SJCRH30 (cell line): ENCODE results near the gene RTN3. TPM values are rescaled to one million over a fixed set of nuclear protein-coding genes. Genes with fewer than 3 reads are reported as not detected.

Experiments used
- DNase-seq, 2 experiments: peaks; one replicate each; pipeline ENCODE4 v3.0.0-alpha.2; 2015 to 2020
- H3K27ac ChIP-seq: fragments of 250-450 bp; sonication (Bioruptor Pico); 2 replicates; pipeline ENCODE4 v1.5.1; 2020; ENCODE audit warnings: mild to moderate bottlenecking, moderate library complexity
- H3K27me3 ChIP-seq: fragments of 250-450 bp; sonication (Bioruptor Pico); 2 replicates; pipeline ENCODE4 v1.5.1; 2020; ENCODE audit warnings: mild to moderate bottlenecking, moderate library complexity
- H3K36me3 ChIP-seq: fragments of 250-450 bp; sonication (Bioruptor Pico); 2 replicates; pipeline ENCODE4 v1.5.1; 2020; ENCODE audit warnings: mild to moderate bottlenecking, moderate library complexity
- H3K4me1 ChIP-seq: fragments of 250-450 bp; sonication (Bioruptor Pico); 2 replicates; pipeline ENCODE4 v1.5.1; 2020; ENCODE audit warnings: mild to moderate bottlenecking, moderate library complexity
- H3K4me3 ChIP-seq: fragments of 250-450 bp; sonication (Bioruptor Pico); 2 replicates; pipeline ENCODE4 v1.5.1; 2020; ENCODE audit warnings: mild to moderate bottlenecking, moderate library complexity
- H3K9me3 ChIP-seq: fragments of 250-450 bp; sonication (Bioruptor Pico); replicated peaks from 2 replicates; pipeline ENCODE4 v1.5.1; 2020; ENCODE audit warnings: mild to moderate bottlenecking, moderate library complexity
- total RNA-seq: library from RNA; depleted of rRNA; stranded (reverse); fragments of >200 nt; shearing (Covaris generic); gene quantifications from 2 replicates; pipeline ENCODE4 v1.2.3, GENCODE V29; 2014

The RTN3 gene
- total RNA-seq, 1 experiment from 2014 or later, result 70.2 TPM

DNA sequence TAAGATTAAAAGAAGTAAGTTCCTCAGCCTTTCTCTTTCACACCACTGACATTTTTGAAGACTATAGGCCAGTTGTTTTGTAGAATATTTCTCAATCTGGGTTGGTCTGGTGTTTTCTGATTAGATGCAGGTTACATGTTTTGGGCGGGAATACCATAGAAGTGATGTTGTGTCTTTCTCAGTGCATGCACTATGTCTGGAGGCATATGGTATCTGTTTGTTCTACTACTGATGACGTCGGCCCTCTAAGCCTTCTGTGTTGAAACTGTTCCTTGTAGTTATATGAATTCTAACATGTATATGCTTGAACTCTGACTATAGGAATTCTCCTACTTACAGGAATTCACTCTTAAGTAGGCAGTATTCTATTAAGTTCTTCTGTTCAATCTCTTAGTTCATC is 65.7 kb downstream of the RTN3 start:
- Histone ChIP-seq H3K27me3 (no peaks in the 10 kb centered on the region), H3K36me3 (peaks cover 6% of the 10 kb centered on the region; the same call in 1 of the 2 replicates), H3K9me3 (no peaks in the 10 kb centered on the region), H3K4me3 (no peak overlapping the region), H3K27ac (no peak overlapping the region), H3K4me1 (no peaks in the 10 kb centered on the region)
- DNase-seq, result no peak

DNA sequence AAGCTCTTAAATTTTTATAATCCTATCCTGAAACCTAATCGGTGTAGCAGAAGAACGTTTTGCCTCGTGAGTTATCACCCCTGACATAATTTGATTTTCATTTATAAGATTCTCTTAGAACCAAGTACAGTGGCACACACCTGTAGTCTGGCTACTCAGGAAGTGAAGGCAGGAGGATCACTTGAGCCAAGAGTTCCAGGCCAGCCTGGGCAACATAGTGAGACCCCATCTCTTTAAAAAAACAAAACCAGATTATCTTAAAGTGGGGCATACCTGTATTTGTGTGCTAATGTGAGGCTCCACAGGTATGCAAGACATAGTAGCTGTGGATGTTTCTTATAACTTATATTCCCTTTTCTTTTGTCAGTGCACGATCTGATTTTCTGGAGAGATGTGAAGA is 68.3 kb downstream of the RTN3 start:
- Histone ChIP-seq H3K9me3 (no peaks in the 10 kb centered on the region), H3K27me3 (no peaks in the 10 kb centered on the region), H3K27ac (no peak overlapping the region), H3K36me3 (peaks cover 11% of the 10 kb centered on the region), H3K4me3 (no peak overlapping the region), H3K4me1 (no peaks in the 10 kb centered on the region)
- DNase-seq, result no peak

DNA sequence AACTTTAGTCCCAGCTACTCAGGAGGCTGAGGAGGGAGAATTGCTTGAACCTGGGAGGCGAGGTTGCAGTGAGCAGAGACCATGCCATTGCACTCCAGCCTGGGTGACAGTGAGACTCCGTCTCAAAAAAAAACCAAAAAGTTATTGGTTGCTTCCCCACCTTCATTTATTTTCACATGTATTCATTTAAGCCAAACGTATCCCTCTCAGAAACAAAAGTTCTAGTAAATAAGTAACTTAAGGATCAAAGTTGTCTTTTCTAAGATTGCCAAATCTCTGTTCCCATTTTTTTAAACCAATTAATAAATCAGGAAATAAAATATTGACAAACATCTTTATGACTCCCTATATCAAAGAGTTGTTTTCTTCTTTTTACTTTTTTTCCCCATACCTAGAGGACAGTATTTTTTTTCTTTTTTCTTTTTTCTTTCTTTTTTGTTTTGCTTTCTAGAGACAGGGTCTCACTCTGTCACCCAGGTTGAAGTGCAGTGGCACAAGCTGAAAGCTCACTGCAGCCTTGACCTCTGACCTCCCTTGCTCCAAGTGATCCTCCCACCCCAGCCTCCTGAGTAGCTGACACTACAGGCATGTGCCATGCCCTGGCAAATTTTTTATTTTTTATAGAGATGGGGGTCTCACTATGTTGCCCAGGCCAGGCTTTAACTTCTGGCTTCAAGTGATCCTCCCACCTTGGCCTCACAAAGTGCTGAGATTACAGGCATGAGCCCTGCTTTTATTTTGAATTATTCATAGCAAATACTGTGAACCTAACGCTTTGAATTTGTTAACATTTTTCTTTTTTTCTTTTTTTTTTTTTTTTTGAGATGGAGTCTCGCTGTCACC is 75.8 kb downstream of the RTN3 start:
- H3K27me3 ChIP-seq, result no peaks in the 10 kb centered on the region
- no peak overlapping the region for H3K27ac ChIP-seq
- no peaks in the 10 kb centered on the region for H3K4me1 ChIP-seq
- H3K36me3 ChIP-seq, result peaks cover 18% of the 10 kb centered on the region; the same call in 1 of the 2 replicates
- H3K9me3 ChIP-seq, result no peaks in the 10 kb centered on the region
- no peak for DNase-seq
- no peak overlapping the region for H3K4me3 ChIP-seq

DNA sequence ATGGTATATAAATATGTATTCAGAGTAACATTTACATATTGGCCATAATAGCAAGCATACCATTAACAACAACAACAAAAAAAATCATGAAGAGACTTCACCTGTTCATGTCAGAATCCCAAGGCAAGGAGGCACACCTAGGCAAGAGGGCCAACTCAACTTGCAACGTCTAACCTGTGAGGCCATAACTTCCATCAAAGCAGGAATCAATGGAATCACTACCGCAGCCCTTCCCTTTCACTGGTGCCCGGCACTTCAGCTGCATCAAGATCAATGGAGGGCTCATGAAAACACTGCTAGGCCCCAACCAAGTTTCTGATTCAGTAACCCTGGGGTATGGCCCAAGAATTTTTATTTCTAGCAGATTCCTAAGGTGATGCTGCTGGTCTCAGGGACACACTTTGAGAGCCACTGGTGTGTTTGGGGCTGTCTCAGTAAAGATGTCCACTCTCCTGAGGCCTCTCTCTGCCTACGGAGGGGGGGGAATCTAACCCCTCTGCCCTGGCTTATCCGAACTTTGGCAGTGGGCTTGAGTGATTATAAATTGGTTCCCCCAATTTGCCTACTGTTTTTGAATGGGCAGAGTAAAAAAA is 79.3 kb downstream of the RTN3 start:
- H3K9me3 ChIP-seq, result no peaks in the 10 kb centered on the region
- no peaks in the 10 kb centered on the region for H3K27me3 ChIP-seq
- no peak overlapping the region for H3K4me3 ChIP-seq
- DNase-seq, result no peak
- H3K4me1 ChIP-seq, result no peaks in the 10 kb centered on the region
- H3K36me3 ChIP-seq, result peaks cover 22% of the 10 kb centered on the region
- H3K27ac ChIP-seq, result no peak overlapping the region

DNA sequence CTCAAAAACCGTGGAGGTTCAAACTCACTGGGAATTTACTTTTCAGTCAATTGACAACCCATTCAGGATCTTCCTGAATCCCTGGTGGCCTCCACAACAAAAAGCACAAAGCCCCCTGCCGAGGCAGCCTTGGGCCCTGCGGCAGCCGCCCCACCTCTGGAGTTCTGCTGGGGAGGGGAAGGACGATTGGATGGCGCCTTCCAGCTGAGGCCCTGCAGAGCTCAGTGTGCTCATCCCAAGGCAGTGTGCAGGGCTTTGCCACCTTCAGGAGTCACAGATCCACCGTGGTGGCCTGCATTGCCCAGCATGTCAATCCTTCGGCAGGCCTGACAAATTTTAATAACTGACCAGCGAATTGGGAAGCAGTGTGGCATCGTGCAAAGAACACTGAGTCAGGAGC is 79.9 kb downstream of the RTN3 start:
- Histone ChIP-seq H3K27me3 (no peaks in the 10 kb centered on the region), H3K27ac (no peak overlapping the region), H3K4me1 (no peaks in the 10 kb centered on the region), H3K36me3 (peaks cover 22% of the 10 kb centered on the region), H3K9me3 (no peaks in the 10 kb centered on the region), H3K4me3 (no peak overlapping the region)
- no peak for DNase-seq

DNA sequence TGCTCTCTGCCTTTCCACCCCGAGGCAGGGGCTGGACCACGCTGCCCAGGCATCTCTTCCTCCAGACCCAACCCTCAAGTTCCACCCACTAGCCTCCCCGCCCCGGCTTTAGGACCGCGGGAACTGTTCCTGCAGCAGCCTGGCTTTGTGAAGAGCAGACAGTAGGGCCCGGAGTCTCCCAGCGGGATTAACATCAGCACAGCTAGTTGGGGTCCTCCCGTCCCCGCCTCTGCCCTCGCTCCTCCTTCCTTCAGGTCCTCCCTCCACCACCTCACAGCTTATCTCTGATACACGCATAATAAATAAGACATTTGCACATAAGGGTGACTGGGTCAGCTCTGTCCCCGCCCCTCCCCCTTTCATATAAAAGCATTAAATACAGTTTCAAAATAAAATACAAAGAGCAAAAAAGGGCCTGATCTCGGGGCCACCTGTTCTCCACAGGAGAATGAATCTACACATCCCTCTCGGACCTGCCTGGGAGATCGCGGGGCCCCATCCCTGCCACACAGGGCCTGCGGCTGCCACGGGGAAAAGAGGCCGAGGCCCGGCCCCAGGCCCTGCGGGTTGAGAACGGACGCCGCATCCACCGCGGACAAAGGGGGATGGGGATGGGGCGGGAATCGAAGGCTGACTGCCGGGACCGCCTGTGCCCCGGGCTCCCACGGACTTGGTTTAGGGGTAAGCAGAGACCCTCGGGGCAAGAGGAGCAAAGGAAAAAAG is 80.8 kb downstream of the RTN3 start:
- Histone ChIP-seq H3K27ac (no peak overlapping the region), H3K27me3 (no peaks in the 10 kb centered on the region), H3K36me3 (peaks cover 22% of the 10 kb centered on the region), H3K9me3 (no peaks in the 10 kb centered on the region), H3K4me1 (peaks cover 5% of the 10 kb centered on the region; the same call in 1 of the 2 replicates), H3K4me3 (no peak overlapping the region)
- DNase-seq, result no peak

DNA sequence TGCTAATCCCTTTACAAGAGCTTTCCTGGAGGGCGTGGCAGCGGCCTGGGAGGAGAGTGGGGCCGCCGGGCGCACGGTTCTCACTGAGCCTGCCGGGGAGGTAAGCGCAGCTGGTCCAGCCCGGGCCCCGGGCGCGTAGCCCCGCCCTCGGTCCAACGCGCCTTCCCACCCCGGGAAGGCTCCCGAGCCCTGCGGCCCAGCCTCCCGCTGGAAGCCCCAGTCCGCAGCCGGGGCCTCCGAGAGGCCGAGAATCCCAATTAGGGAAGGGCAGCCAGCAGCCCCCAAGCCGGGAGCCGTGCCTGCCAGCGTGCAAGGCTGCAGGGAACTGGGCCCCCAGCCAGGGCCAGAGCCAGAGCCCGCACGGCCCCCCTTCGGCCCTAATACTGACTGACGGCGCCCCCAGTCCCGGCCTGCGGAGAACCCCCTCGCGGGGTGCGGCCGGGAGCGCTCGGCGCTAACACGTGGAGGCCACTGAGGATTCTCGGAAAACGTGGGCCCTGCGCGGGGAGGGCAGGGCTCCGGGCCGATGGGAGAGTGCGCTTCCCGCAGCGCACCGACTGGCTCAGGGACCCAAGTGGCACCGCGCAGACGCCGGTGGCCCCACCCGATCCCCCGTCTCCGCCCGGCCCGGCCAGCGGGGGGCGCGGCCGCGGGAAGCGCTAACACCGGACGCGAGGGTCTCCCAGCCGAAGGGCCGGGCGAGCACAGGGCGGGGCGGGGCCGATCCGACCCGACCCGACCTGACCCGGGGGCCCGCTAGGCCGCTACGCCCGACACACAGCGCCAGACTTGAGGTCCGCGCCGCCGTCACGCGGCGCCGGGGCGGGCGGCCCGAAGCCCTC is 81.6 kb downstream of the RTN3 start:
- H3K4me3 ChIP-seq, result no peak overlapping the region

DNA sequence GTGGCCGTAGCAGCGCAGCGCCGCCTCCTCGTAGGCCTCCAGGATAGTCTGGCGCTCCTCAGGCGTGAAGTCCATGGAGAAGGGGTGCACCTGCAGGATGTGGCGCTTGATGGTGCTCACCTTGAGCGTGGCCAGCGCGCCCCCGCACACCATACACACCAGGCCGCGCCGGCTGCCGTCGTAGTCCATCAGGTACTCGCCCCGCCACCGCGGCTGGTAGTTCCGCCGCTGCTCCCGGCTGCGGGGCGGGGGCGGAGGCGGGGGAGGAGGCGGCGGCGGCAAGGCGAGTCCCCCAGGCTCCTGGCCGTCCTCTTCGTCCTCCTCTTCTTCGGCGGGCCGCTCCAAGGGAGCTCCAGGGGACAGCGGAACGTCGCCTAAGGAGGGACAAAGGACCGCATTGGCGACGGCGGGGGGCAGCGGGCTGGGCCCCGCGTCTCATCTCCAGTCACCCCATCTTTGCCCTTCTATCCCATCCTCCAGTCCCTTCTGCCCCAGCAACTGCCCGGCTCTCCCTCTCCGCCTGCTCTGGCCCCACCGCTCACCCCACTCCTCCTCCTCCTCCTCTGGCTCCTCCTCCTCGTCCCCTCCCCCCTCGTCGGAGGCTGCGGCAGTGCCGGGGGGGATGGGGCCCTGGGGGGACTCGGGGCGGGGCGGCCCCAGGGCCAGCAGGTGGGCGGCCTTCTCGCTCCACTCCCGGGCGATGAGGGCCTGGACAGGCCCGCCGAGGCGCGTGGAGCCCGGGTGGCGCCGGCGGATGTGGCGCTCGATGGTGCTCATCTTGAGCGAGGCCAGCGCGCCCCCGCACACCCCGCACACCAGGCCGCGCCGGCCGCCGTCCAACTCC is 82.4 kb downstream of the RTN3 start:
- H3K4me1 ChIP-seq, result peaks cover 7% of the 10 kb centered on the region; the same call in 1 of the 2 replicates
- no peak for DNase-seq
- H3K36me3 ChIP-seq, result peaks cover 22% of the 10 kb centered on the region
- H3K27me3 ChIP-seq, result no peaks in the 10 kb centered on the region
- H3K9me3 ChIP-seq, result no peaks in the 10 kb centered on the region
- H3K27ac ChIP-seq, result no peak overlapping the region
- H3K4me3 ChIP-seq, result no peak overlapping the region

More for the DNA sequence above, 81.6 kb downstream of the RTN3 start:
- H3K9me3 ChIP-seq, result no peaks in the 10 kb centered on the region
- peaks cover 7% of the 10 kb centered on the region; the same call in 1 of the 2 replicates for H3K4me1 ChIP-seq
- no peak for DNase-seq
- no peaks in the 10 kb centered on the region for H3K27me3 ChIP-seq
- H3K36me3 ChIP-seq, result peaks cover 22% of the 10 kb centered on the region
- no peak overlapping the region for H3K27ac ChIP-seq

DNA sequence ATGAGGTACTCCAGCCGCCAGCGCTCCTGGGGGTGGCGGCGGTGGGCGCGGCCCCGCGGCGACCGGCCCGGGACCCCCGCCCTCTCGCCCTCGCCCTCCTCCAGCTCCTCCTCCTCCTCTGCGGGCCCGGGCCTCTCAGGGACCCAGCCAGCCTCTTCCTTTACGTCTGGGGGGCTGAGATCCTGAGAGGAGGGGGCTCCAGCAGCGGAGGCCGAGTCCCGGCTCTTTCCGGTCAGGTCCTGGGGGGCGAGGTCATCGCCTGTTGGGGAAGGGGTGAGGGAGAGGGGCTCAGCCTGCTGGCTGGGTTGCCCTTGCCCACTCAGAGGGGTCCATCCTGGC is 83.0 kb downstream of the RTN3 start:
- Histone ChIP-seq H3K9me3 (no peaks in the 10 kb centered on the region), H3K36me3 (peaks cover 22% of the 10 kb centered on the region), H3K4me1 (peaks cover 7% of the 10 kb centered on the region; the same call in 1 of the 2 replicates), H3K4me3 (no peak overlapping the region), H3K27me3 (no peaks in the 10 kb centered on the region), H3K27ac (no peak overlapping the region)
- no peak for DNase-seq

DNA sequence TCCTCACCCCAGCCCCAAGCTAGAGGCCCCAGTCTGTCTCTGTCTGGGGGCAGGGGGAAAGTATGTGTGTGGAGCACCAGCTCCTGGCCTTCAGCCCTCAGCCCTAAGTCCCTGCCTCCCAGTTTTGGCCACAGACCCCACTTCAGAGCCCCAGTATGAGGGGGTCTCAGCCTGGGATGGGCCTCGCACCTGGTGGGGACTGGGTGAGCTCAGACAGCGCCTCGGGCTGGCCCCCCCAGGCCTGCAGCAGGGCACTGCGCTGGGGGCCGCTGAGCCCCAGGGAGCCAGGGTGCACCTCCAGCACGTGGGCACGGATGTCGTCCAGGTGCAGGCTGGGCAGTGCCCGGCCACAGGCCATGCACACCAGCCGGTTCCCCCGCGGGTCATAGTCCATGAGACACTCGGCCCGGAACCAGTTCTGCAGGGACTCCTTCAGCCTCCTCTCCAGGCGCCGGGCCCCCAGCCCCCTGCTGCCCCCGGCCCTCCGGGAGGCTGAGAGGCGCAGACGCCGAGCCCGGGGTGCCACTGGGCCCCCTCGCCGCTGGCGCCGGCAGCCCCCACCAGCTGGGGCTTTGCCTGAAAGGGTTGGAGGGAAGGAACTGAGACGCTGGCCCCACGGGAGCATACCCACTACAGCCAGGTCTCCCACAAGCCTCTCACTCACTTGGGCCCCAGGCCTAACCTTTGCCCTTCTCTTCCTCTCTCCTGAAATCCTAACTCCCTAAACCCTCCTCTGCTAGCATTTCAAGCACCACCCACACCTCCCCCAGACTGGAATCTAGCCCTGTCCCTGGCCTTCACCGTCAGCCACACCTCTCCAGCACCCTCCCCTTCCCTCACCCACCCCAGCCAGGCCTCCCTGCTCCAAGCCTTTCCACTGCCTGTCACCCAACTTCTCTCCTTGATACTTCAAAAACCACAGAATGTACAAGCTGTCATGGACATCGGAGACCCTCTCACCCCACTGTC is 83.7 kb downstream of the RTN3 start:
- Histone ChIP-seq H3K4me1 (peaks cover 7% of the 10 kb centered on the region; the same call in 1 of the 2 replicates), H3K36me3 (peaks cover 21% of the 10 kb centered on the region), H3K9me3 (no peaks in the 10 kb centered on the region), H3K27ac (no peak overlapping the region), H3K4me3 (no peak overlapping the region), H3K27me3 (no peaks in the 10 kb centered on the region)
- DNase-seq, result no peak

DNA sequence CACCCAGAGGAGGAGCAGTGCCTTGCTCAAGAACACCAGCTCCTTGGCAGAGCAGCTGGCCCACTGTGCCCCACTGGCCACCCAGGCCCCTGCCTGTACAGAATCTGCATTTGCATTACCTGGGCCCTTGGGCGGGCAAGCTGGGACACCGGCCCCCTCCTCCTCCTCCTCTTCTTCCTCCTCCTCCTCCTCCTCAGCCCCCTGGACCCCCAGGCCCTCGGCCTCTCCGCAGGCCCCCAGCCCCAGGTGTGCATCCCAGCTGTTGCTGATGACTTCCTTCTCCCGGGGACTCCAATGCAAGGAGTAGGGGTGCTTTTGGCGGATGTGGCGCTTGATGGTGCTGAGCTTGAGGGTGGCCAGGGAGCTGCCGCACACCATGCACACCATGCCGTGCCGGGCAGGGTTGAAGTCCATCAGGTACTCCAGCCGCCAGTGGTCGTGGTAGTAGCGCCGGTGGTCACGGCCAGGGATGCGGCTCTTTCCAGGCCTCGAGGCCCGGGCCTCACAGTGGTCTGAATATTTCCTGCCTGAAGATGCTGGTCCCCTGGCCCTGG is 84.5 kb downstream of the RTN3 start:
- H3K4me3 ChIP-seq, result no peak overlapping the region
- no peaks in the 10 kb centered on the region for H3K9me3 ChIP-seq
- no peak overlapping the region for H3K27ac ChIP-seq
- H3K36me3 ChIP-seq, result peaks cover 15% of the 10 kb centered on the region
- no peak for DNase-seq
- H3K27me3 ChIP-seq, result peaks cover 3% of the 10 kb centered on the region; the same call in 1 of the 2 replicates
- peaks cover 7% of the 10 kb centered on the region; the same call in 1 of the 2 replicates for H3K4me1 ChIP-seq

DNA sequence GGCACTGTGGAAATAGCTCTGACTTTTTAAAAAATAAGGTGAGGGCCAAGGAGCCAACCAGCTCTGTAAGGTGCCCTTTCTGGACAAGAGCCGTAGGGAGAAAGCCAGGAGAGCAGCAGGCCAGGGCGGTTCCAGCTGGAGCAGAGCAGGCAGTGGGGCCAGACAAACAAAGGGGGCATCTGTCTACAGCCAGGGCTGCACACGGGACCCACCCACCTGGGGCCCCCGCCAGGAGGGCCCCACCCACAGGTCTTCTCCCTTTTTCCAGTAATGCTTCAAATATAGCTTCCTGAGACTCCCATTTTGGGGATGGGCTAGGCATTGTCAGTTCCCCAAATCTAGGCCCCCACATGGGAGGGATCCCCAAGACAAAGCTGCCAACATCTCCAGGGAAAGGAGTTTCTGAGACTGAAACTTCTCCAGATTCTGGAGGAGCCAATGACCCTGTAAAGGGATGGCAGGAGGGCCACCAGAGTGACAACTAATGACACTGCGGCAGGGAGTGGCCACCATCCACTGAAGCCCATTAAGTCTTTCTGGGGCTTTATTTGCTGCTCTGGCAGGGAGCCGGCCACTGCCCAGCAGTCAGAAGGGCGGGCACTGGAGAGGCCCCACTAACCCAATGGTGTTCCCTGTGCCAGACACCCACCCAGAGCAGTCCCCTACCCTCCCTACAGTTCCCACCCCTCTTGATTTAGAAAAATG is 85.4 kb downstream of the RTN3 start:
- Histone ChIP-seq H3K27me3 (peaks cover 4% of the 10 kb centered on the region; the same call in 1 of the 2 replicates), H3K4me1 (peaks cover 7% of the 10 kb centered on the region; the same call in 1 of the 2 replicates), H3K9me3 (no peaks in the 10 kb centered on the region), H3K4me3 (peak overlapping the region; percentile 96; the same call in 1 of the 2 replicates), H3K27ac (no peak overlapping the region), H3K36me3 (peaks cover 14% of the 10 kb centered on the region)
- DNase-seq, result no peak
